Measurements from ENCODE around the gene DLGAP1. TPM values are rescaled to one million over a fixed set of nuclear protein-coding genes. Genes with fewer than 3 reads are reported as not detected.

DLGAP1 gene
- polyA plus RNA-seq, 1 donor from 2014 or later: 4.5 TPM

DNA sequence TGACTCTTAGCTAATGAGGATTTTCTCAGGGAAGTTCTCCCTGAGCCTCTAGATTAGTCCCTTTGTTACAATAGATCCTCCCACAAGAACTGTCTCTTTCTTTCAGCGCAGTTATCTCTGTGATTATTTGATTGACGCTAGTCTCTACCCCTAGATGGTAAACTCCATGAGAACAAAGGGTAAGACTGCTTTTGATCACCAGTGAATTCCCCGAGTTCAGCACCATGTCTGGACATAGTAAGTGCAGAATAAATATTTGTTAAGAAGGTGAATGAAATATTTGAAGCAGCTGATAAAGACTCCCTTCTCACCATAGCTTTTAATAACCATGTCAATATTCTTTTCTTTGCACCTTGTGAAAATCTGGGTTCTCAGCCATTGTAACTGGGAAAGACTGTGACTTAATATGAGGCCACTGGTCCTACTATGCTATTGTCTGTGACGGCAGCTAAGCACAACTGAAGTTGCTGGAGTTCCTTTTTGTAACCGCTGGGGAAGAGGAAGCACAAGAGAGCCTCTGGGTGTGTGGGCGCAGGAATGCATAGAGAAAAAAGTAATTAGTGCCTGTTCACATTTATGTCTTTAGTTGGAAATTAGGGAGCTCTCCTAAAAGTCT, 790.4 kb downstream of the DLGAP1 start:
- no peaks in the 10 kb centered on the region for H3K79me2 ChIP-seq (replicated peaks; ENCODE audit: insufficient read depth, low read length)
- H4K20me1 ChIP-seq (ENCODE audit: insufficient read depth): no peaks in the 10 kb centered on the region
- H3K9me3 ChIP-seq (ENCODE audit: low read length): no peaks in the 10 kb centered on the region
- H3K4me2 ChIP-seq (ENCODE audit: low read length): no peak overlapping the region
- H3K9me2 ChIP-seq (ENCODE audit: insufficient read depth, low read length): no peaks in the 10 kb centered on the region
- no peaks in the 10 kb centered on the region for H3K27me3 ChIP-seq (ENCODE audit: insufficient read depth, low read depth, low read length)
- TF ChIP-seq POLR2AphosphoS5 (IDR thresholded peaks at IDR 0.05) (no peak), EZH2 (IDR thresholded peaks at IDR 0.05; ENCODE audit: borderline replicate concordance, insufficient read depth, low read length, poor library complexity, severe bottlenecking) (no peak), MXI1 (conservative IDR thresholded peaks at IDR 0.05; ENCODE audit: poor library complexity, severe bottlenecking) (no peak), RAD21 (conservative IDR thresholded peaks at IDR 0.05) (no peak), SMC3 (conservative IDR thresholded peaks at IDR 0.05; ENCODE audit: poor library complexity) (no peak), TAF1 (IDR thresholded peaks at IDR 0.05; ENCODE audit: low read depth) (no peak), EP300 (conservative IDR thresholded peaks at IDR 0.05; ENCODE audit: poor library complexity, severe bottlenecking) (no peak)
- TF ChIP-seq, protein P1, sequence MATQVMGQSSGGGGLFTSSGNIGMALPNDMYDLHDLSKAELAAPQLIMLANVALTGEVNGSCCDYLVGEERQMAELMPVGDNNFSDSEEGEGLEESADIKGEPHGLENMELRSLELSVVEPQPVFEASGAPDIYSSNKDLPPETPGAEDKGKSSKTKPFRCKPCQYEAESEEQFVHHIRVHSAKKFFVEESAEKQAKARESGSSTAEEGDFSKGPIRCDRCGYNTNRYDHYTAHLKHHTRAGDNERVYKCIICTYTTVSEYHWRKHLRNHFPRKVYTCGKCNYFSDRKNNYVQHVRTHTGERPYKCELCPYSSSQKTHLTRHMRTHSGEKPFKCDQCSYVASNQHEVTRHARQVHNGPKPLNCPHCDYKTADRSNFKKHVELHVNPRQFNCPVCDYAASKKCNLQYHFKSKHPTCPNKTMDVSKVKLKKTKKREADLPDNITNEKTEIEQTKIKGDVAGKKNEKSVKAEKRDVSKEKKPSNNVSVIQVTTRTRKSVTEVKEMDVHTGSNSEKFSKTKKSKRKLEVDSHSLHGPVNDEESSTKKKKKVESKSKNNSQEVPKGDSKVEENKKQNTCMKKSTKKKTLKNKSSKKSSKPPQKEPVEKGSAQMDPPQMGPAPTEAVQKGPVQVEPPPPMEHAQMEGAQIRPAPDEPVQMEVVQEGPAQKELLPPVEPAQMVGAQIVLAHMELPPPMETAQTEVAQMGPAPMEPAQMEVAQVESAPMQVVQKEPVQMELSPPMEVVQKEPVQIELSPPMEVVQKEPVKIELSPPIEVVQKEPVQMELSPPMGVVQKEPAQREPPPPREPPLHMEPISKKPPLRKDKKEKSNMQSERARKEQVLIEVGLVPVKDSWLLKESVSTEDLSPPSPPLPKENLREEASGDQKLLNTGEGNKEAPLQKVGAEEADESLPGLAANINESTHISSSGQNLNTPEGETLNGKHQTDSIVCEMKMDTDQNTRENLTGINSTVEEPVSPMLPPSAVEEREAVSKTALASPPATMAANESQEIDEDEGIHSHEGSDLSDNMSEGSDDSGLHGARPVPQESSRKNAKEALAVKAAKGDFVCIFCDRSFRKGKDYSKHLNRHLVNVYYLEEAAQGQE (IDR thresholded peaks at IDR 0.05; ENCODE audit: borderline replicate concordance): no peak
- TF ChIP-seq, protein P2, sequence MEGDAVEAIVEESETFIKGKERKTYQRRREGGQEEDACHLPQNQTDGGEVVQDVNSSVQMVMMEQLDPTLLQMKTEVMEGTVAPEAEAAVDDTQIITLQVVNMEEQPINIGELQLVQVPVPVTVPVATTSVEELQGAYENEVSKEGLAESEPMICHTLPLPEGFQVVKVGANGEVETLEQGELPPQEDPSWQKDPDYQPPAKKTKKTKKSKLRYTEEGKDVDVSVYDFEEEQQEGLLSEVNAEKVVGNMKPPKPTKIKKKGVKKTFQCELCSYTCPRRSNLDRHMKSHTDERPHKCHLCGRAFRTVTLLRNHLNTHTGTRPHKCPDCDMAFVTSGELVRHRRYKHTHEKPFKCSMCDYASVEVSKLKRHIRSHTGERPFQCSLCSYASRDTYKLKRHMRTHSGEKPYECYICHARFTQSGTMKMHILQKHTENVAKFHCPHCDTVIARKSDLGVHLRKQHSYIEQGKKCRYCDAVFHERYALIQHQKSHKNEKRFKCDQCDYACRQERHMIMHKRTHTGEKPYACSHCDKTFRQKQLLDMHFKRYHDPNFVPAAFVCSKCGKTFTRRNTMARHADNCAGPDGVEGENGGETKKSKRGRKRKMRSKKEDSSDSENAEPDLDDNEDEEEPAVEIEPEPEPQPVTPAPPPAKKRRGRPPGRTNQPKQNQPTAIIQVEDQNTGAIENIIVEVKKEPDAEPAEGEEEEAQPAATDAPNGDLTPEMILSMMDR (IDR thresholded peaks at IDR 0.05; ENCODE audit: poor library complexity, severe bottlenecking): no peak
- H3F3A ChIP-seq (ENCODE audit: insufficient read depth, low read length, poor library complexity, severe bottlenecking): peaks cover 6% of the 10 kb centered on the region
- H3K36me3 ChIP-seq (ENCODE audit: insufficient read depth, low read length): no peaks in the 10 kb centered on the region
- H2AFZ ChIP-seq (ENCODE audit: low read depth, low read length): no peak overlapping the region
- H3K4me3 ChIP-seq (ENCODE audit: low read length): no peak overlapping the region
- no peak overlapping the region for H3K9ac ChIP-seq (ENCODE audit: low read length)
- no peak overlapping the region for H3K27ac ChIP-seq (ENCODE audit: low read length)

DNA sequence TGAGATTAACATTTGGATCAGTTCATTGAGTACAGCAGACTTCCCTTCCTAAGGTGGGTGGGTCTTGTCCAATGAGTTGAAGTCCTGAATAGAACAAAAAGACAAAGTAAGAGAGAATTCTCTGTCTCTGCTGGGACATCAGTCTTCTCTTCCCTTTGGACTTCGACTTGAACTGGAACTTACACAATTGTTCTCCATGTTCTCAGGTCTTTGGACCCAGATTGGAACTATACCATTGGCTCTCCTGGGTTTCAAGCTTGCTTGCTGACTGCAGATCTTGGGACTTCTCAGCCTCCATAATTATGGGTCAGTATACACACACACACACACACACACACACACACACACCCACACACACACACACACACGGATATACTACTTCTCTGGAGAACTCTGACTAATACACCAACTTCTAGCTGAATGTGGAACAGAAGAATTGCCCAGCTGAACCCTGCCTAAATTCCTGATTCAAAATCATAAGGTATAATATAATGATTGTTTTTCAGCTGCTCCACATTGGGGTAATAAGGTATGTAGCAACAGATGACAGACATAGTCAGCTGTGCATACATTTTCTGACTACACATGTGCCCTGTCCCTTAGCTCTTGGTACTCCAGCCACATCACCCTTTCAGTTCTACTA, 791.1 kb downstream of the DLGAP1 start:
- no peaks in the 10 kb centered on the region for H3K9me3 ChIP-seq (ENCODE audit: low read length)
- H3K79me2 ChIP-seq (replicated peaks; ENCODE audit: insufficient read depth, low read length): no peaks in the 10 kb centered on the region
- TF ChIP-seq TAF1 (IDR thresholded peaks at IDR 0.05; ENCODE audit: low read depth) (no peak), RAD21 (conservative IDR thresholded peaks at IDR 0.05) (no peak), MXI1 (conservative IDR thresholded peaks at IDR 0.05; ENCODE audit: poor library complexity, severe bottlenecking) (no peak), SMC3 (conservative IDR thresholded peaks at IDR 0.05; ENCODE audit: poor library complexity) (no peak), EP300 (conservative IDR thresholded peaks at IDR 0.05; ENCODE audit: poor library complexity, severe bottlenecking) (no peak), POLR2AphosphoS5 (IDR thresholded peaks at IDR 0.05) (no peak)
- TF ChIP-seq, protein P2 (IDR thresholded peaks at IDR 0.05; ENCODE audit: poor library complexity, severe bottlenecking): no peak
- no peaks in the 10 kb centered on the region for H3K27me3 ChIP-seq (ENCODE audit: insufficient read depth, low read depth, low read length)
- no peaks in the 10 kb centered on the region for H3K9me2 ChIP-seq (ENCODE audit: insufficient read depth, low read length)
- no peak overlapping the region for H2AFZ ChIP-seq (ENCODE audit: low read depth, low read length)
- no peak overlapping the region for H3K4me3 ChIP-seq (ENCODE audit: low read length)
- no peak overlapping the region for H3K27ac ChIP-seq (ENCODE audit: low read length)
- H3K36me3 ChIP-seq (ENCODE audit: insufficient read depth, low read length): no peaks in the 10 kb centered on the region
- H4K20me1 ChIP-seq (ENCODE audit: insufficient read depth): no peaks in the 10 kb centered on the region
- H3K4me2 ChIP-seq (ENCODE audit: low read length): no peak overlapping the region
- no peak overlapping the region for H3K9ac ChIP-seq (ENCODE audit: low read length)
- peaks cover 6% of the 10 kb centered on the region for H3F3A ChIP-seq (ENCODE audit: insufficient read depth, low read length, poor library complexity, severe bottlenecking)

All from neural cell (in vitro differentiated cells).